HT-29 (cell line): ENCODE data around the gene PLK3. TPM values are rescaled to one million over a fixed set of nuclear protein-coding genes. Genes with fewer than 3 reads are reported as not detected.
"Not testable (repeated sequence)": the region's sequence is repeated elsewhere in the genome, so short reads cannot be mapped to it uniquely, and the experiment has no call there.

ENCODE experiments used
- DNase-seq: peaks from one replicate; pipeline ENCODE4 v3.0.0-alpha.2; 2015; ENCODE audit warnings: low spot score
- total RNA-seq: library from RNA; depleted of rRNA; stranded (reverse); fragments of >200 nt; shearing (Covaris generic); gene quantifications from 2 replicates; pipeline ENCODE4 v1.2.3, GENCODE V29; 2014

PLK3 gene
- total RNA-seq, 1 experiment from 2014 or later: 137 TPM

DNA sequence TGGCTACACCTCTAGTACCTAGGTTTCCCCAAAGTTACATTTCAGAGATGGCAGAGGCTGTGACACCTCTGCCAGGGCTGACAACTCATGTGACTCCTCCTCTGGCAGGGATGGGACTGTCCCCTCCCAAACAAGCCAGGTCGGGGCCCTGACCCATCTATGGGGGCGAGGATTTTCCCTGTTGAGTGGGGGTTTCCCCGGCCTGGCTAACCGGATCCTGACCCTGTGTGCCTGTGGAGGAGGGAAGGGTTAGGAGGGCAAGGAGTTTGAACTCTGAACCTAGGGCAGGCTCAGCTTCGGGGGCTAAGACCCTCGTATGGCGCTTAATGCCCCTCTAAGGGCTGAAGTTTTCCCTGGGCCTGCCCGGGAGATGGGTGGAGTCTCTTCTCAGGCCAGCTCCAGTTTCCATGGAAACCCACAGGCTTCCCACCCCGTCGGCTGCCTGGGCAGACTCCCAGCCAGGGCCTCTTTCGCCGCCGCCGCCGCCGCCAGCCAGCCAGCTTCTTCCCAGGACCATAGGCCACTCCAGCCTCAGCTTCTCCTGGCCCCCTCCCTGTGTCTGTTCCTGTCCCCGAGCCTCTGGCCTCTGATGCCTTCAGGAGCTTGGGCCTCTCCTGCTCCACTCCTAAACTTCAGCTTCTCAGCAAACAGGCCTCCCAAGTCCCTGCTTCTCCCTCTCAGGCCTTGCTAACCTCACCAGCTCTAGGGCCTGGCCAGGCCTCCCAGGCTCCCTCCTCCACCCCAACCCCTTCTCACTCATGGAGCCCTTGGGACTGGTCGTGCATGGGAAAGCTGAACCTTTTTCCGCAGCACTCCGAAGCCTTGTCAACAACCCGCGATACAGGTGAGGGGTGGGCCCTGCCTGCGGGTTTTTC lies 8.1 kb downstream of the PLK3 start, which contains the start of gene BTBD19:
Gene BTBD19, plus strand, starts transcription at position 461 of the 875 bp plus-strand sequence. Its CDS starts 298 bp downstream, at position 759.
- DNase-seq: peak; percentile 61

DNA sequence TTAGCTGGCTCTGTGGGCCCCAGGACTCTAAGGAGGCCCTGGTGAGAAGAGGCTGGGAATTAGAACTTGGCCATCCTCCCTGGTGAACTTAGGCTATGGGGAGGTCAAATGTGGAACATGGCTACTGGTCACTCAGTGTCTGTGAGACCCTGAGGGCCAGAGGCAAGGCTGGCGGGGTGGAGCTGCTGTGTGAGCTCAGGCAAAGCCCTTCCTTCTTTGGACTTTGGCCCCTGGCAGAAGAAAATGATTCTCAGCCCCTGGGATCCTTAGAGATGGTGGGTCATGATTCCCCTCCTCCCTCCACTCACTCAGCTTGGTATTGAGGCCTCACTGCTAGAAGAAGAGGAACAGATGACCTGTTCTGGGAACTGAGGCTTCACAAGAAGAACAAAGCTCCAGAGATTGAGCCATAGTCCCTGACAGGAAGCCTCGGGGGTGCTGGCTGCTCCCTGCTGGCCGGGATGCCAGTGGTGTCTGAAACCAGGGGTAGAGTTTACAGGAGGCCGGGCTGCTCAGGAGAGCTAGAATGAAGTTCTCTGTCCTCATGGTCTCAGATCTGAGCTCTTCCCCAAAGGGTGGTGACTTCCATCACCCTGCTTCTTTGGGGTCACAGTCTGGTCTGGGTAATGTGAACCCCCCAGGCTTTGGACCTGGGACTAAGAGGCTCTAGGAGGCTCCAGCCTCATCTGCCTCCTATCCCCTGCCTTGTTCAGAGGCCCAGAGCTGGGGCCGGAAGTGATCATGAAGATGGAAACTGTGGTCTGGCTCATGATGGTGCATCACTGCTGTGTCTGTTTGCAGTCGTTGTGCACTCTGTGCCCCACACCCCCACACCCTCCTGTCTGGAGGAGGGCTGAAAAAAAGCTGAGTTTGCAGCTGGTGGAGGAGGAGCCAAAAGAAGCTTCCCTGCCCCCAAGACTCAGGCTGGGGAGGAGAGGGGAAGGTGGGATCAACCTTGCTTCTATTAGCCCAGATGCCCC lies 9.1 kb downstream of the PLK3 start:
- peak; percentile 80 for DNase-seq

DNA sequence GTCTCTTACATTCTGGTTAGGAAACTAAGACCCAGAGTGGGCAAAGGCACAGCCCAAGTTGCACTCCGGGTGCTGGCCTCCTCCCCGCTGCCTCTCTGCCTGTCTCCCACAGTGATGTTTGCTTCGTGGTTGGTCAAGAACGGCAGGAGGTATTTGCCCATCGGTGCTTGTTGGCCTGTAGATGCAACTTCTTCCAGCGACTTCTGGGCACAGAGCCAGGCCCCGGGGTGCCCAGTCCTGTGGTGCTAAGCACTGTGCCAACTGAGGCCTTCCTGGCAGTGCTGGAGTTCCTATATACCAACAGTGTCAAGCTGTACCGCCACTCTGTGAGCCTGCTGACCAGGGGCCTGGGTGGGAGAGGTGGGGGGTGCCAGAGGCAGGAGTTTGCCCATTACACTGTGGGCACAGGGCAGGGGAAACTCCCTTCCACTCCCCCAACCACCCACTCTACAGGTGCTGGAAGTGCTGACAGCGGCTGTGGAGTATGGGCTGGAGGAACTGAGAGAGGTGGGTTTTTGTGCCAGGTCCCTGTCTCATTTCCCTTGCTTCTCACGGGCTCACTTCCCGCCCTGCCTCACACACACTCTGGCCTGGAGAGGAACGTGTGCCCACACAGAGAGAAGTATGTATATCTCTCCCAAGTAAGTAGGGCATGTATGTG lies 10.1 kb downstream of the PLK3 start:
- peak; percentile 25 for DNase-seq

DNA sequence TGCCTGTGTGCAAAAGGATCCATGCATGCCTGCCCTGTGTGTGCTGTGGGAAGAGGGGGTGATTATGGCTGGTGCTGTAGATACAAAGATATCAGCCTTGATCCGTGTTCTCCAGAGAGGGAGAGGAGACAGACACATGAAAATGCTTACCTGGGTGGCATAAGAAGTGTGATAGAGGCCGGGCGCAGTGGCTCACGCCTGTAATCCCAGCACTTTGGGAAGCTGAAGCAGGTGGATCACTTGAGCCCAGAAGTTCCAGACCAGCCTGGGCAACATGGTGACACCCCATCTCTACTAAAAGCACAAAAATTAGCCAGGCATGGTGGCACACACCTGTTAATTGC lies 10.6 kb downstream of the PLK3 start:
- not testable (repeated sequence) for DNase-seq

DNA sequence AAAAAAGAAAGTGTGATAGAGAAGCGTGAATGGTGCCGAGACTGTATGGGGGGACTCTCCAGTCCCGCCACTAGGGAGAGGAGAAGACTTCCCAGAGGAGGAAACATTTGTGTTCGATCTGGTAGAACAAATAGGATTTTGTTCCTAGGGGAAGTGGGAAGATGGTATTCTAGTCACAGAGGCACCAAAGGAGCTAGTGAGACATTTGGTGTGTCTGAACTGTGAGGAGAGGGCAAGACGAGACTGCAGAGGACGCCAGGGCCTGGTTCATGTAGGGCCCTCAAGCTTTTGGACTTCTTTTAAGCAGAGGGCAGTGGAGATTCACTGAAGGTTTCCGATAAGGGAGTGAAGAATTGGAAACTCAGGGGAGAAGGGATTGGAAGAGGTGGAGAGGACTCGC lies 11.1 kb downstream of the PLK3 start:
- no peak for DNase-seq

DNA sequence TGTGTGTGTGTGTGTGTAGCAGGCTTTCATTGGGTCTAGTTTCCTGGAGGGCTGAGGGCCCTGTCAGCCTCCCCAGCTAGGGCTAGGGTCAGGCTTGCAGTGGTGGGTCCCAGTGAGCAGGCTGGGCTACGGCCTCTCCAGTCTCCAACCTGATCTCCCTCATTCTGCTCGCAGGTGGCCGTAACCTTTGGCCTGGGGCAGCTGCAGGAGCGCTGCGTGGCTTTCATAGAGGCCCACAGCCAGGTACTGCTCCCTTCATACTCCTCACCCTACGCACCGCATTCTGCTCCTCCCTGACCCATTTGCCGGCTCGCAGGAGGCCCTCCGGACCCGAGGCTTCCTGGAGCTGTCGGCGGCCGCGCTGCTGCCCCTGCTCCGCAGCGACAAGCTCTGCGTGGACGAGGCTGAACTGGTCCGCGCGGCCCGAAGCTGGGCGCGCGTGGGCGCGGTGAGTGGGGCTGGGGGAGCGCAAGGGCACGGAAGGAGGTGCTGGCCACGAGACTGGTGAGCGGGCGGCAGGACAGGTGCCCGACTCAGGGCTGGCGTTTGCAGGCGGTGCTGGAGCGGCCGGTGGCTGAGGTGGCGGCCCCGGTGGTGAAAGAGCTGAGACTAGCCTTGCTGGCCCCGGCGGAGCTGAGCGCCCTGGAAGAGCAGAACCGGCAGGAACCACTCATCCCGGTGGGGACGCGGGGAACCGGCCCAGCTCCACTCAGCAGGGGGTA lies 12.8 kb downstream of the PLK3 start:
- DNase-seq: no peak

DNA sequence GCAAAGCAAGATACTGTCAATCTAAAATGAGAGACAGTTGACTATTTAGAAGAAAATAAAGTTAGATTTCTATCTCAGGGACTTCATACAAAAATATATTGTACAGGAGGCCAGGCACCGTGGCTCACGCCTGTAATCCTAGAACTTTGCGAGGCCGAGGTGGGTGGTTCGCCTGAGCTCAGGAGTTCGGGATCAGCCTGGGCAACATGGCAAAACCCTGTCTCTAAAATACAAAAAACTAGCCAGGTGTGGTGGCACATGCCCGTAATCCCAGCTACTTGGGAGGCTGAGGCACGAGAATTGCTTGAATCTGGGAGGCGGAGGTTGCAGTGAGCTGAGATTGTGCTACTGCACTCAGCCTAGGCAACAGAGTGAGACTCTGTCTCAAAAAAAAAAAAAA lies 15.7 kb downstream of the PLK3 start:
- not testable (repeated sequence) for DNase-seq

DNA sequence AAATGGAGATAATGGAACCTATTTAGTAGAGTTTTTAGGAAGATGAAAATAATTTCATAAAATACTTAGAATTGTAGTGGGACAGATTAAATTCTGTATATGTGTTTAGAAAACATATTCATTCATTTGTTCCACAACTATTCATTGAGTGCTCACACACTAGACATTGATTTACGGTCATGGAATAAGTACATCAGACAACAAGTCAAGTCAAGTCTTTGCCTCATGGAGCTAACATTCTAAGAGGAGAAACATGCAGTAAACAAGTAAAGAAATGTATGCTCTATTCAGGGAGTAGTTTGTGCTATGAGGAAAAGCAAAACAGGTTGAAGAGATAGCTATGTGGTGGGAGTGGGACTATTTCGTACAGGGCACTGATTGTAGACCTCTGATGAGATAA lies 17.1 kb downstream of the PLK3 start:
- no peak for DNase-seq

DNA sequence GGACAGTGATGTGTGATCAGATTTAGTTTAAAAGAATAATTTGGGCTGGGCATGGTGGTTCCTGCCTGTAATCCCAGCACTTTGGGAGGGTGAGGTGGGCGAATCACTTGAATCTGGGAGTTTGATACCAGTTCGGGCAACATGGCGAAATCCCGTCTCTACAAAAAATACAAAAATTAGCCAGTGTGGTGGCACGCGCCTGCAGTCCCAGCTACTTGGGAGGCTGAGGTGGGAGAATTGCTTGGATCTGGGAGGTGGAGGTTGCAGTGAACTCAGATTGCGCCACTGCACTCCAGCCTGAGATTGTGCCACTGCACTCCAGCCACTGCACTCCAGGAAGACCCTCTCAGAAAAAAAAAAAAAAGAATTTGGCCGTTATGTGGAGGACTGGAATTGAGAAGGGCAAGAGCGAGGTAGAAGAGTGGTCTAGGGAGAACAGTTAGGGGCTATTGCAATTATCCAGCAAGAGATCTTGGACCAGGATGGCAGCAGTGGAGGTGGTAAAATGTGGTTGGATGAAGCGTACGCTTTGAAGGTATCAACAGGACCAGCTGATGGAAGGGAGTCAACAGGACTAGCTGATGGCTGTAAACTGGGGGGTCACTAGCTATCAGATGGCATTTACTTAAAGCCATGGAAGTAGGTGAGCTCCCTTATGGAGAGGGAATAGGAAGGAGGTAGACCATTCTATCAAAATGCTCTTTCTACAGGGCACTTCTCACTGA lies 17.8 kb downstream of the PLK3 start:
- no peak for DNase-seq

DNA sequence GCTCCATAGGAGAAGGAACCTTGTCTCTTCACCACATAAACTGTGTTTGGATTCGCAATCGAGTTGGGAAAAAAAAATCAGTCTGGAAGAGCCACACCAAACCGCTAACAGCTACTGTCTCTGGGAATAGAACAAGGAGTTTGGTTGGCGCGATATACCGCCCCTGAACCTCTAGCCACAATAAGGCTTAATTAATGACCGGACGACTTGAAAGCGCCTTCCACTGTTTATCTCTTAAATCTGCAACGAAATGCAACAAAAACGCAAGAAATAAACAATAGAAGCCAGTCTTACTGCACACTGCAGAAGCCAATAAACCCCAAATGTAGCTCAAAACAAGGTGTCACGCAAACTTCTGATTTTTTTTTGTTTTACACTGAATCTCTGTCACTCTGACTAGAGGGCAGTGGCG lies 19.0 kb downstream of the PLK3 start:
- no peak for DNase-seq

DNA sequence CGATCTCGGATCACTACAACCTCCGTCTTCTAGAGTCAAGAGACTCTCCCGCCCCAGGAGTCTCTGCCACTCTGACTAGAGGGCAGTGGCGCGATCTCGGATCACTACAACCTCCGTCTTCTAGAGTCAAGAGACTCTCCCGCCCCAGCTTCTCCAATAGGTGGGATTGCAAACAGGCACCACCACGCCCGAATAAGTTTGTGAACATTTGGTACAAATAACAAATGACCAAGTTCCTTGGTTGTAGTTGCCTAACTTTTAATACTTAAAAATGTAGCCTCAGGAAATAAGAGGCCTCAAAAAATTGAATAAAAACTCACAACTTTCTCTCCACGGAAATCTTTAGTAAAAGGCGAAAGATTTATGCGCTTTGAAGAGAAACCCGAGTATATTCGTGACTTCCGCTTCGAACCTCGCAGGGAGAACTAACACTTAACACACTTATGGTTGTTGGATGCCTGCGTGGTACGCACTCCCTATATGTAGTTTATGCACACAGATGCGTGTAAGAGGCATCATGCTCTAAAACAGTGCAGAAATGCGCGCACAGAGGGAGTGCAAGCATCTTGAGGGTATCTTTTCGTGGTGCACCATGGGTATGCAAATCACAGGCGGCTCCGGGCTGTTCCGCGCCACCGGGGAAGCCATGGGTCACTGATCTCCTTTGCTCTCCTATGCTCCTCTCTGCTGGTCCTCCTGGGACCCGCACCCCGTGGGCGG lies 19.6 kb downstream of the PLK3 start:
- DNase-seq: peak; percentile 93

DNA sequence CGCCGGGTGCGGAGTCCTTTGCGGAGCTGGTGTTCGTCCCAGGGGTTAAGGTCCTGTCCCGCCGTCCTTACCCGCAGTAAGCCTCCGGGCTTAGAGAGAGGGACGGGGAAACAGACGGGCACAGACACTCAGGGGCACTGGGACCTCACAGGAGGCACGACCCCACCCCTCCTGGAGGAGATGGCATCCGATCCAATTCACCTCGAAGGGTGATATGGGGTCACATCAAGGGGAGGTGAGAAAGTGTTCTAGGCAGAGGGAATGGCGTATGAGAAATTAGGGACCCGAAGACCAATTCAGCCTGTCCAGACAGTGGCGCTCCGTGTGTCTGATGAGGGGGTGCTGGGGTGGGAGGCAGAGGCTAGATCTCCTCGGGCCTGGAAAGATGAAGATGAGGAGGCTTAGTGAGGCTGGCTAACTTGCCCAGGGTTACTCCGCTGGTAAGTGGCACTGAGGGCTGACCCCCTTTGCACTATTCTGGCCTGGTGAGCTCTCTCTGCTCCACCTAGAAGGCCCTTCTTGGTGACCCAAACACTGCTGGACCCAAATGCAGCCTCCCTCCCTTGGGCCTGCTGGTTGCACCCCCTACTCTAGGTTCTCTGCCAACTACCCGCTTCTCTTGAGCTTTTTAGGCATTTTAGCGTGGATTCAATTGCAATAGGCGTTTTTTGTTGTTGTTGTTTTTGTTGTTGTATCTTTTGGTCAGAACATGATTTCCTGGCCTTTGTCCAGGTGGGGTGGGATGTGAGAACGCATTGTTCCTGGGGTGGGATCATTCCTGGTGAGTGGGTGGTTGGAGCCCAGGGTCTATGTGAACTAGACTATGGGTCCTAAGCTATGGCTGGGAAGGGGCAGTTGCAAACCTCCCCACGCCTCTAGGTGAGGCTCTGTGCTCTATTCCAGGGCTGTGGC lies 20.4 kb downstream of the PLK3 start:
- DNase-seq: no peak

DNA sequence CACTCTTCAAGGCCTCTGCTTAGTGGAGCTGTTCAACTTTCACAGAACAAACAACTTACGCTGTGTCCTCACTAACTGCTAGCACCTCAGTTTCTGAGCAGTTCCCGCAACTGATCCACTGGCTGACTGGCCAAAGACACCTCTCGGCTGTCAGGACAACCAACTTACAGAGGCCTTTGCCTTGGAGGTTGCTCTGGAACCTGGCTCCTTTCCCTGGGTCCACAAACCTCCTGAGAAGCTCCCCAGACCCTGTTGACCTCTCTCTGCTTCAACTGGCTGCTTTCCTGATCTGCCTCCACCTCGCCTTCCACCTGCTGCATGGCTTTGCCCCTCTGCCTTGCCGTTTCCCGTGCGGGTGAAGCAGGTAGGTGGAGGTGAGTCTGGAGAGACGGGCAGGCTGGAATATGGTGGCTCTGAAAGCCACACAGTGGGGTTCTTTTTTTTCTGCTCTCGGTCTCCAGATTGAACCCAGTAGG lies 21.1 kb downstream of the PLK3 start:
- DNase-seq: no peak

DNA sequence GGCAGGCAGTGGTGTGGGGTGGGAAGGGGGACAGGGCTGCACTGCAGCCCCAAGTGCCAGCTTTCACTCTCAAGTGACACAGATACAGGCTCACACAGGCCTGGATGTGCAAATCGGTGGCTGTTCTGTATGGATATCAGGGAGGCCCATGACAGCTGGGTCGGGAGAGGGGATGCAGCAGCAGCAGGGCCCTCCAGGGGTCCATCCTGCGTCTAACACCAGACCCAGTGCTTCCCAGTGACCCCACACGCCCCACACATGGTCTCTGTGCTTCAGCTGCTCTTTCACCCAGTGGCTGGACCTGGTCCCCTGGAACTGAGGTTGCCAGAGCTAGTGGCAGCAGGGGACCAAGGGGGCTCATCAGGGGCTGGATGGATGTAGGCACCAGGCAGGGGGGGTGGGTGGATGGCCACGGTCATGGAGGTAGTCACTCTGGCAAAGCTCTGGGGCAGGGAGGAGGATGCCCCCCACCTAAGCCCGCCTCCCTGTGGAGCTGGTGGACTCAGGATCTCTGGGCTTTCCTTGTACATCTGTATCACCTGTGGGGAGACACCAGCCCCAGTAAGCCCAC lies 22.0 kb downstream of the PLK3 start:
- no peak for DNase-seq

DNA sequence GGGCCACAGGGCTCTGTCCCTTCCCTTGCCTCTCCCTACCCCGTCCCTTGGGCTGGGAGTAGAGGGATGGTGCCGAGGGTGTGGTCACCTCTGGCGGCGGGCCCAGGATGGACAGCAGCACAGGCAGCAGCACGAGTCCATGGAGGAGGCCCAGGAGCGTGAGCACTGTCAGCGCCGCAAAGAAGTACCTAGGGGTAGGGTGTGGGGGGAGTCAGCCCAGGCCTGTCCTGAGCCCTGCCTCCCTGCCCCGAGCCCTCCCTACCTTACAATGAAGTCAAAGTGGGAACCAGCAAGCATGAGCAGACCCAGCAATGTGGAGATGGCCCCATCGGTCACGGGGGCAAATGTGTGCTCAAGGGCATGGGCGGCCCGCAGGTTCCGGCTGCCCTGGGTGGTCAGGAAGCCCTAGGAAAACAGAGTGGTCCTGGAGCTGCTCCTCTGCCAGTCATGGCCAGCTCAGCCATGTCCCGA lies 22.8 kb downstream of the PLK3 start:
- no peak for DNase-seq

DNA sequence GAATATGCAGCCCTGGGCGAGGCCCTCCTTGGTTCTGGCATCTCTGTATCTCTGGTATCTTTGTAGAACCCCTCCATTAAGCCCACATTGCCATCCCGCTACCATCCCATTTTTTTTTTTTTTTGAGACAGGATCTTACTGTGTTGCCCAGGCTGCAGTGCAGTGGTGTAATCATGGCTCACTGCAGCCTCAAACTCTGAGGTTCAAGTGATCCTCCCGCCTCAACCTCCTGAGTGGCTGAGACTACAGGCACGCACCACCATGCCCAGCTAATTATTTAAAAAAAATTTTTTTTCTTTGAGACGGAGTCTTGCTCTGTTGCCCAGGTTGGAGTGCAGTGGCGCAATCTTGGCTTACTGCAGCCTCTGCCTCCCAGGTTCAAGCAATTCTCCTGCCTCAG lies 24.2 kb downstream of the PLK3 start:
- DNase-seq: not testable (repeated sequence)

DNA sequence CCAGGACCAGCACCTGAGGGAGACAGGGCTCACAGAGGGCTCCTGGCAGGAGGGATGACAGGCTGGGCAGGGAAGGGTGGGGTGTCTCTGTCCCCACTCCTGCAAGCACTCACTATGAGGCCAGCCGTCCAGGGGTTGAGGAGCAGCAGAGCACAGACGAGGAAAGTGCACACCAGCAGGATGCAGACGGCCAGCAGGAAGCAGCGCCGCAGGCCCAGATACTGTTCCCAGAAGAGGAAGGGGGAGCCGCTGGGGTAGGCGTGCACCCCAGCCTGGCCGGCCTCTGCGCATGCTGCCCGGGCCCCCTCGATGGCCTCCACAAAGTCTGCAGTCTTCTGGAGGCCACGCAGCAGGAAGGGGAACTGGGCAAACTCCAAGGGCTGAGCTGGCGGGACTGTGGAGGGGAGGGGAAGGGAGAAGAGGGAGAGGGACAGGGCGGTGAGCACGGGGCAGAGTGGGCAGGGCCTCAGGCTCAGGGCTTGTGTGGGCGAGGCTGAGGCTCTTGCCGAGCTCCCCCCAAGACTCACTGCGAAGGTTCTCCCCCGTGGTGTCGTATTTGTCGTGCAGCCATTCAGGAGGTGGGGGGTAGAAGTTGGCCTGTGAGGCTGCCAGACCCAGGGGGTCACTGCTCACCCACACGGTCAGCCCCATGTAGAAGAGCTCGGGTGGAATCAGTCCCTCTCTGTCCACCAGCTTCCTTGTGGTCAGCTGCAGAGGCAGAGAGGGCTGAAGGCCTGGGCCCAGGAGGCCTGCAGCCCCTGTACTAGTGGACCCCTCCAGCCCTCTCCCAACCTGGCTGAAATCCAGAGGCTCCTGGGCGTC lies 26.4 kb downstream of the PLK3 start:
- DNase-seq: peak; percentile 30
